Smooth muscle cell (in vitro differentiated cells): Measurements from ENCODE around the gene PXYLP1. TPM values are rescaled to one million over a fixed set of nuclear protein-coding genes. Genes with fewer than 3 reads are reported as not detected.

Experiments
- DNase-seq: peaks from one replicate; lab custom pipeline; 2025; ENCODE audit not compliant: unreplicated experiment; lab: John Stamatoyannopoulos, UW
- H2AFZ ChIP-seq: fragments of 200-600 bp; sonication (generic); 2 replicates; pipeline ENCODE4 v1.6.0; 2016; ENCODE audit warnings: antibody characterized with exemption, low read depth, mild to moderate bottlenecking
- H3F3A ChIP-seq: fragments of 200-600 bp; sonication (generic); 2 replicates; pipeline ENCODE4 v1.6.0; 2017; ENCODE audit warnings: antibody characterized with exemption, low read depth
- H3K27ac ChIP-seq: fragments of 200-600 bp; sonication (generic); 2 replicates; pipeline ENCODE4 v1.5.1; 2016; ENCODE audit warnings: low read depth, mild to moderate bottlenecking
- H3K27me3 ChIP-seq: fragments of 200-600 bp; sonication (generic); 2 replicates; pipeline ENCODE4 v1.6.1; 2016; ENCODE audit warnings: low read depth, mild to moderate bottlenecking
- H3K36me3 ChIP-seq: fragments of 200-600 bp; sonication (generic); 2 replicates; pipeline ENCODE4 v1.5.1; 2016; ENCODE audit warnings: low read depth
- H3K4me1 ChIP-seq: fragments of 200-600 bp; sonication (generic); 2 replicates; pipeline ENCODE4 v1.5.1; 2016; ENCODE audit warnings: low read depth
- H3K4me2 ChIP-seq: fragments of 200-600 bp; sonication (generic); 2 replicates; pipeline ENCODE4 v1.6.0; 2016; ENCODE audit warnings: mild to moderate bottlenecking
- H3K4me3 ChIP-seq: fragments of 200-600 bp; sonication (generic); 2 replicates; pipeline ENCODE4 v1.5.1; 2016; ENCODE audit warnings: mild to moderate bottlenecking
- H3K79me2 ChIP-seq: fragments of 200-600 bp; sonication (generic); 2 replicates; pipeline ENCODE4 v1.6.0; 2016; ENCODE audit warnings: low read depth, mild to moderate bottlenecking
- H3K9ac ChIP-seq: fragments of 200-600 bp; sonication (generic); 2 replicates; pipeline ENCODE4 v1.6.0; 2016; ENCODE audit warnings: low read depth
- H3K9me3 ChIP-seq: fragments of 200-600 bp; sonication (generic); replicated peaks from 2 replicates; pipeline ENCODE4 v1.5.1; 2016; ENCODE audit warnings: low read depth
- H4K20me1 ChIP-seq: fragments of 200-600 bp; sonication (generic); 2 replicates; pipeline ENCODE4 v1.6.0; 2016; ENCODE audit warnings: low read depth
- WGBS: methylation state at CpG from one replicate; pipeline ENCODE4 v1.1.7; 2016; ENCODE audit warnings: low lambda C conversion rate; 5-methylcytosine and 5-hydroxymethylcytosine counted together
- polyA plus RNA-seq: library from polyadenylated mRNA; unstranded; fragments of >200 nt; fragmentation: Nextera tagmentation; extraction: Ambion mirVana; gene quantifications from 2 replicates; pipeline ENCODE4 v1.2.1, GENCODE V29; 2016
- total RNA-seq: library from RNA; depleted of rRNA; stranded (reverse); fragments of >200 nt; gene quantifications from 2 replicates; pipeline ENCODE4 v1.2.3, GENCODE V29; 2014
- TF ChIP-seq, protein P1 (sequence below): fragments of 200-600 bp; sonication (generic); IDR thresholded peaks from 2 replicates; pipeline ENCODE4 v1.5.1; 2017; ENCODE audit warnings: borderline replicate concordance, mild to moderate bottlenecking, antibody characterized with exemption; ENCODE audit not compliant: insufficient read depth, poor library complexity, severe bottlenecking

Gene PXYLP1
- total and polyA plus RNA-seq, 2 experiments from 2014 or later: 3.3 to 5.6 TPM

DNA sequence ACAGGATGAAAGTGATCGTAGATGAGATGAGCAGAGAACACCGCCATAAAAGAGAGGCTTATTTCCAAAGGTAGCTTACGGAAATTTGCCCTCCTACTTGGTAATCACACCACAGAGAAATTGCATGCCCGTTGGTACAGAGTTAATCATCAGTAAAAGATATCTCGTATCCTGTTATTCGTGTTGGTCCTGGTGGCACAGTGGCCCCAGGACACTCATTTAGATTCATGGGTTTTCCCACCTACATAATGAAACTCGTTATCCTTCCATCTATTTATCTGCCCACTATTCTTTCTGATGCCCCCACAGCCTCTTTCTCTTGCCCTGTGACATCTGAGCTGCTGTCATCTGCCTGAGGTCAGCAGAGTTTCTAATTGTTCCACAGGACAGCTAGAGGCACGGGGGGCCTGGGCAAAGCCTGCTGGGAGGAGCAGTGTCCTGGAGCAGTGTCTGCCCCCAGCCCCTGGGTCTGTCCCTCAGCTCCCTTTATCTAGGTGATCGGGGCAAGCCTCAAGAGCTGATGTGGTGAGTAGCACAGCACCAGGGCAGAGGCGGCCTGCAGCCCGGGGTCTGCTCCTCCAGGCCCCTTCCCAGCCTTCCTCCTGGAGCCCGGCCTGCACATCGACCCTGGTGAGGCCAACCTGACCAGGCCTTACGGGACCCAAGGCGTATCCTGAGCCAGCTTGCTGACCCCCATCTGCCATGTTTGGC lies 42.2 kb downstream of the PXYLP1 start:
- no peak overlapping the region for H3K27ac ChIP-seq
- no peak overlapping the region for H3K4me3 ChIP-seq
- no peaks in the 10 kb centered on the region for H3K9me3 ChIP-seq
- H3K9ac ChIP-seq: no peak overlapping the region
- no peak overlapping the region for H2AFZ ChIP-seq
- DNase-seq: no peak
- H4K20me1 ChIP-seq: no peaks in the 10 kb centered on the region
- H3F3A ChIP-seq: no peaks in the 10 kb centered on the region
- H3K27me3 ChIP-seq: no peaks in the 10 kb centered on the region
- no peak overlapping the region for H3K4me2 ChIP-seq
- 94% methylated on average over 15 of the region's 15 CpGs for WGBS
- no peaks in the 10 kb centered on the region for H3K36me3 ChIP-seq
- TF ChIP-seq, protein P1, sequence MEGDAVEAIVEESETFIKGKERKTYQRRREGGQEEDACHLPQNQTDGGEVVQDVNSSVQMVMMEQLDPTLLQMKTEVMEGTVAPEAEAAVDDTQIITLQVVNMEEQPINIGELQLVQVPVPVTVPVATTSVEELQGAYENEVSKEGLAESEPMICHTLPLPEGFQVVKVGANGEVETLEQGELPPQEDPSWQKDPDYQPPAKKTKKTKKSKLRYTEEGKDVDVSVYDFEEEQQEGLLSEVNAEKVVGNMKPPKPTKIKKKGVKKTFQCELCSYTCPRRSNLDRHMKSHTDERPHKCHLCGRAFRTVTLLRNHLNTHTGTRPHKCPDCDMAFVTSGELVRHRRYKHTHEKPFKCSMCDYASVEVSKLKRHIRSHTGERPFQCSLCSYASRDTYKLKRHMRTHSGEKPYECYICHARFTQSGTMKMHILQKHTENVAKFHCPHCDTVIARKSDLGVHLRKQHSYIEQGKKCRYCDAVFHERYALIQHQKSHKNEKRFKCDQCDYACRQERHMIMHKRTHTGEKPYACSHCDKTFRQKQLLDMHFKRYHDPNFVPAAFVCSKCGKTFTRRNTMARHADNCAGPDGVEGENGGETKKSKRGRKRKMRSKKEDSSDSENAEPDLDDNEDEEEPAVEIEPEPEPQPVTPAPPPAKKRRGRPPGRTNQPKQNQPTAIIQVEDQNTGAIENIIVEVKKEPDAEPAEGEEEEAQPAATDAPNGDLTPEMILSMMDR: no peak
- H3K79me2 ChIP-seq: no peaks in the 10 kb centered on the region
- no peaks in the 10 kb centered on the region for H3K4me1 ChIP-seq

DNA sequence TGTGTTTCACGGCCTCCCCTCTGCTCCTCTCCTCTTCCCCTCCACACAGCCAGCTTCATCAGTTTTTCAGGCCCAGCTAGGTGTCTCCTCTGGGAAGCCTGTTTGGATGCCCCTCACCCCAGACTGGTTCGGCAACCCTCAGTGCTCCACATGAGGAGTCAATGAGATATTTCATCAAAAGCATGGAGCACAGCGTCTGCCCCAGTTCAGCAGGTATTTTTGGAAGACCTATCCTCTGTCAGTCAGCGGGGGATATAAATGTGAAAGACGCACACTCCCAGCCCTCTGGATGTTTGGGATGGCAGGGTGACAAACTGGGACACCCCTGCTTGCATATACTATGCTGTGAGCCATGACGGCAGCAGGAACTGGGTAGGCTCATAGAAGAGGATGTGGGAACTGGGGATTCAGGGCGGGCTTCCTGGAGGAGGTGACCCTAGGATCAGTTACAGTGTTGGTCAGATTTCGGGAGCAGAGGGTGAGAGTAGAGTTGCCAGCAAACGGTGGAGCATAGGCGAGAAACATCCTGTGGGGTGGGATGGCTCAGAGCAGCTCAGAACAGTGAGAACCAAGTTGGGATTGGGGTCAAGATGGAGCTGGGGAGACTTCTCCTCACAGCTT lies 42.9 kb downstream of the PXYLP1 start:
- TF ChIP-seq, protein P1: no peak
- no peaks in the 10 kb centered on the region for H3K9me3 ChIP-seq
- no peaks in the 10 kb centered on the region for H4K20me1 ChIP-seq
- no peaks in the 10 kb centered on the region for H3K79me2 ChIP-seq
- H3K4me2 ChIP-seq: no peak overlapping the region
- H3K36me3 ChIP-seq: no peaks in the 10 kb centered on the region
- no peak overlapping the region for H2AFZ ChIP-seq
- no peaks in the 10 kb centered on the region for H3K27me3 ChIP-seq
- DNase-seq: no peak
- no peaks in the 10 kb centered on the region for H3K4me1 ChIP-seq
- no peak overlapping the region for H3K27ac ChIP-seq
- no peak overlapping the region for H3K9ac ChIP-seq
- H3F3A ChIP-seq: no peaks in the 10 kb centered on the region
- WGBS: 96% methylated on average over 10 of the region's 10 CpGs
- no peak overlapping the region for H3K4me3 ChIP-seq

DNA sequence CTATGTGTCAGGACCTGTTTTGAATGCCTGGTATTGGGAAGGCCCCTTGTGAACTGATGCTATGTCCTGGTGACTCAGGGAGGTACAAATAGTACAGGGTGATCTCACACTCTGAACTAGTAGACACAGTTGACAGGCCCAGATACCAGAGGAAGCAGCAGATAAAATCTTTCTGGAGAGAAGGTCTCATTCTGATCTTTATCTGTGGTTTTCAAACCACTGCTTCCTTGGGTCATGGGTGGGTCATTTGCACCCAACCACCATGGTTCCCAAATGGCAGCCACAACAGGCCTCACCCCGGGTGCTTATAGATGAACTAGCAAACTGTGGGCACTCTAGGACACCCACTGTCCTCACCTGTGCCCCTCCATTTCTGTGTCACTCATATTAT lies 43.4 kb downstream of the PXYLP1 start:
- no peak overlapping the region for H3K4me2 ChIP-seq
- DNase-seq: no peak
- H3K27ac ChIP-seq: peak overlapping the region; percentile 56

More for the DNA sequence above, 43.4 kb downstream of the PXYLP1 start:
- Histone ChIP-seq H3K4me1 (no peaks in the 10 kb centered on the region), H2AFZ (no peak overlapping the region), H3K9ac (no peak overlapping the region), H3F3A (no peaks in the 10 kb centered on the region), H3K4me3 (no peak overlapping the region), H3K79me2 (no peaks in the 10 kb centered on the region), H3K36me3 (no peaks in the 10 kb centered on the region), H3K27me3 (no peaks in the 10 kb centered on the region), H3K9me3 (no peaks in the 10 kb centered on the region), H4K20me1 (no peaks in the 10 kb centered on the region)
- 90% methylated on average over 1 of the region's 1 CpG for WGBS
- TF ChIP-seq, protein P1: no peak
